ENCODE measurements around the gene SETD9. TPM values are rescaled to one million over a fixed set of nuclear protein-coding genes. Genes with fewer than 3 reads are reported as not detected.

The SETD9 gene
- total RNA-seq, 1 experiment from 2014 or later, result 6.5 TPM

- no peaks in the 10 kb centered on the region for H3K9me3 ChIP-seq (ENCODE audit: insufficient read depth, low read depth)
- ChIA-PET CTCF (no interaction called here), POLR2A (ENCODE audit: unreplicated experiment) (interaction anchor here (0.6 kb wide), 2 partner anchors 8 to 286 kb away, joined by 4 to 9 read pairs; no protein-coding TSS in a partner anchor)
- no peaks in the 10 kb centered on the region for H3F3A ChIP-seq (ENCODE audit: insufficient read depth, low read depth)
- TF ChIP-seq EZH2 (IDR thresholded peaks at IDR 0.05; ENCODE audit: low read depth), result no peak
- TF ChIP-seq, protein P1, sequence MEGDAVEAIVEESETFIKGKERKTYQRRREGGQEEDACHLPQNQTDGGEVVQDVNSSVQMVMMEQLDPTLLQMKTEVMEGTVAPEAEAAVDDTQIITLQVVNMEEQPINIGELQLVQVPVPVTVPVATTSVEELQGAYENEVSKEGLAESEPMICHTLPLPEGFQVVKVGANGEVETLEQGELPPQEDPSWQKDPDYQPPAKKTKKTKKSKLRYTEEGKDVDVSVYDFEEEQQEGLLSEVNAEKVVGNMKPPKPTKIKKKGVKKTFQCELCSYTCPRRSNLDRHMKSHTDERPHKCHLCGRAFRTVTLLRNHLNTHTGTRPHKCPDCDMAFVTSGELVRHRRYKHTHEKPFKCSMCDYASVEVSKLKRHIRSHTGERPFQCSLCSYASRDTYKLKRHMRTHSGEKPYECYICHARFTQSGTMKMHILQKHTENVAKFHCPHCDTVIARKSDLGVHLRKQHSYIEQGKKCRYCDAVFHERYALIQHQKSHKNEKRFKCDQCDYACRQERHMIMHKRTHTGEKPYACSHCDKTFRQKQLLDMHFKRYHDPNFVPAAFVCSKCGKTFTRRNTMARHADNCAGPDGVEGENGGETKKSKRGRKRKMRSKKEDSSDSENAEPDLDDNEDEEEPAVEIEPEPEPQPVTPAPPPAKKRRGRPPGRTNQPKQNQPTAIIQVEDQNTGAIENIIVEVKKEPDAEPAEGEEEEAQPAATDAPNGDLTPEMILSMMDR (conservative IDR thresholded peaks at IDR 0.05), result no peak
- no peak overlapping the region for H2AFZ ChIP-seq
- peaks cover 8% of the 10 kb centered on the region; the same call in 1 of the 2 replicates for H3K36me3 ChIP-seq (ENCODE audit: low read depth)
- DNase-seq, result no peak
- no peaks in the 10 kb centered on the region for H4K20me1 ChIP-seq (ENCODE audit: insufficient read depth)
- no peaks in the 10 kb centered on the region for H3K27me3 ChIP-seq (ENCODE audit: insufficient read depth, low read depth)
- H3K79me2 ChIP-seq (ENCODE audit: low read depth), result no peaks in the 10 kb centered on the region
- H3K9me2 ChIP-seq (ENCODE audit: insufficient read depth), result no peaks in the 10 kb centered on the region
- no peaks in the 10 kb centered on the region for H3K4me1 ChIP-seq (replicated peaks; ENCODE audit: insufficient read depth)
- no peak overlapping the region for H3K4me2 ChIP-seq
- no peak overlapping the region for H3K27ac ChIP-seq
- no peak overlapping the region for H3K4me3 ChIP-seq
- no TSS peak for BruUV-seq (replicated peaks)
- intact Hi-C loops (cut with micrococcal nuclease; ENCODE audit: unreplicated experiment), result no loop called here
Measured at GRCh38 chr5:56918054-56918453, 8.7 kb downstream of the SETD9 start.

DNA sequence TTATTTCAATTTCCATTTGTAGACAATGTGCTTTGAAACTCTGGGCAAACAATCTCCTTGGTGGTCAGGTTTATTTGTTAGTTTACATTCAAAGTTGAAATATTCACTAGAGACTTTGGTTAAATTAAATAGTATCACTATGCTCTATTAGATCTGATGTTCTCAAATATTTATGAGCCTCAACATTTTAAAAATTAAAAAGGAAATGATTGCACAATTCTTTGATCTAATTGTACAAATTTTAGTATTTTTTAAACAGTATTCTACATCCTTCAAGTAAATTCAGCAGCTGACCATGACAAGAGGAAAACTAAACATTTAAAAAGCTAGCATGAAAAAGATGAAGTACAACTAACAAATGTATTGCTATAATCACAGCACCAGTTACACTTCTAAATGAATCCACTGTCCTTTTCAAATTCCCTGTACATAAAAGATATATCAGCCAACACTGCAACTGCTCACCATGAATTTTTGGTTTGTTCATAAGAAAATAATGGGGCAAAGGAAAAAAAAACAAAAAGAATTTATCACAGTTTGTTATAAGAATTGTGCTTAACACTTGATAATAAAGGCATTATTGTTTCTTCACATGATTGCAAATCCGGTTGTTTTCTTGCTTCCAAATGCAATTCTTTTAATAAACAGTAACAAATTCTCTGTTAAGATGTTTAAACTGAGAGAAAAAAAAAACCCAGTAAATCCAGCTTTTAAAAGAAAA is 10.7 kb downstream of the SETD9 start:
- Histone ChIP-seq H3K4me3 (no peak overlapping the region), H3K79me2 (ENCODE audit: low read depth) (no peaks in the 10 kb centered on the region), H3K36me3 (ENCODE audit: low read depth) (peaks cover 26% of the 10 kb centered on the region), H3K9me2 (ENCODE audit: insufficient read depth) (no peaks in the 10 kb centered on the region), H3K4me2 (no peak overlapping the region), H3F3A (ENCODE audit: insufficient read depth, low read depth) (no peaks in the 10 kb centered on the region), H4K20me1 (ENCODE audit: insufficient read depth) (no peaks in the 10 kb centered on the region), H3K4me1 (replicated peaks; ENCODE audit: insufficient read depth) (no peaks in the 10 kb centered on the region), H3K27ac (no peak overlapping the region), H3K27me3 (ENCODE audit: insufficient read depth, low read depth) (no peaks in the 10 kb centered on the region), H2AFZ (no peak overlapping the region), H3K9me3 (ENCODE audit: insufficient read depth, low read depth) (no peaks in the 10 kb centered on the region)
- ChIA-PET POLR2A (ENCODE audit: unreplicated experiment) (no interaction called here), CTCF (no interaction called here)
- BruUV-seq (replicated peaks), result no TSS peak
- no peak for TF ChIP-seq EZH2 (IDR thresholded peaks at IDR 0.05; ENCODE audit: low read depth)
- TF ChIP-seq, protein P1 (conservative IDR thresholded peaks at IDR 0.05), result no peak
- intact Hi-C loops (cut with micrococcal nuclease; ENCODE audit: unreplicated experiment), result no loop called here
- DNase-seq, result no peak

- Histone ChIP-seq H3K36me3 (ENCODE audit: low read depth) (peaks cover 37% of the 10 kb centered on the region), H3K4me2 (no peak overlapping the region), H3K4me1 (replicated peaks; ENCODE audit: insufficient read depth) (no peaks in the 10 kb centered on the region), H3K79me2 (ENCODE audit: low read depth) (no peaks in the 10 kb centered on the region), H3K9me3 (ENCODE audit: insufficient read depth, low read depth) (no peaks in the 10 kb centered on the region), H4K20me1 (ENCODE audit: insufficient read depth) (no peaks in the 10 kb centered on the region), H3K4me3 (no peak overlapping the region), H3K9me2 (ENCODE audit: insufficient read depth) (no peaks in the 10 kb centered on the region), H3K27me3 (ENCODE audit: insufficient read depth, low read depth) (no peaks in the 10 kb centered on the region), H3F3A (ENCODE audit: insufficient read depth, low read depth) (no peaks in the 10 kb centered on the region), H3K27ac (no peak overlapping the region), H2AFZ (no peak overlapping the region)
- POLR2A ChIA-PET (ENCODE audit: unreplicated experiment), result no interaction called here
- intact Hi-C loops (cut with micrococcal nuclease; ENCODE audit: unreplicated experiment), result no loop called here
- TF ChIP-seq, protein P1 (conservative IDR thresholded peaks at IDR 0.05), result no peak
- TF ChIP-seq EZH2 (IDR thresholded peaks at IDR 0.05; ENCODE audit: low read depth), result no peak
- BruUV-seq (replicated peaks), result no TSS peak
- no peak for DNase-seq
- CTCF ChIA-PET, result interaction anchor here (0.6 kb wide), 1 partner anchor 599 kb away, joined by 3 read pairs; no protein-coding TSS in a partner anchor
Measured at GRCh38 chr5:56922922-56923321, 13.5 kb downstream of the SETD9 start.

All from PC-9 (cell line).